Fibroblast of lung (primary cell): ENCODE measurements around the gene ANKRD18B.
"Not testable (repeated sequence)": the region's sequence is repeated elsewhere in the genome, so short reads cannot be mapped to it uniquely, and the experiment has no call there.

Experiments used
- EZH2 ChIP-seq: IDR thresholded peaks from 2 replicates; pipeline ENCODE4 v1.5.1; 2012; ENCODE audit warnings: low read length, control low read depth, mild to moderate bottlenecking; ENCODE audit errors: missing control alignments
- TF ChIP-seq, protein P1 (sequence below), 2 donors: IDR thresholded peaks in 1 of 2; conservative IDR thresholded peaks in 1 of 2; 1 replicate in 1 of 2; 2 replicates in 1 of 2; pipeline ENCODE4 v1.5.1; 2011 to 2012; ENCODE audit warnings: low read length in 2 of 2, control low read depth in 1 of 2, inconsistent platforms in 1 of 2, low read depth in 1 of 2, mild to moderate bottlenecking in 1 of 2

DNA sequence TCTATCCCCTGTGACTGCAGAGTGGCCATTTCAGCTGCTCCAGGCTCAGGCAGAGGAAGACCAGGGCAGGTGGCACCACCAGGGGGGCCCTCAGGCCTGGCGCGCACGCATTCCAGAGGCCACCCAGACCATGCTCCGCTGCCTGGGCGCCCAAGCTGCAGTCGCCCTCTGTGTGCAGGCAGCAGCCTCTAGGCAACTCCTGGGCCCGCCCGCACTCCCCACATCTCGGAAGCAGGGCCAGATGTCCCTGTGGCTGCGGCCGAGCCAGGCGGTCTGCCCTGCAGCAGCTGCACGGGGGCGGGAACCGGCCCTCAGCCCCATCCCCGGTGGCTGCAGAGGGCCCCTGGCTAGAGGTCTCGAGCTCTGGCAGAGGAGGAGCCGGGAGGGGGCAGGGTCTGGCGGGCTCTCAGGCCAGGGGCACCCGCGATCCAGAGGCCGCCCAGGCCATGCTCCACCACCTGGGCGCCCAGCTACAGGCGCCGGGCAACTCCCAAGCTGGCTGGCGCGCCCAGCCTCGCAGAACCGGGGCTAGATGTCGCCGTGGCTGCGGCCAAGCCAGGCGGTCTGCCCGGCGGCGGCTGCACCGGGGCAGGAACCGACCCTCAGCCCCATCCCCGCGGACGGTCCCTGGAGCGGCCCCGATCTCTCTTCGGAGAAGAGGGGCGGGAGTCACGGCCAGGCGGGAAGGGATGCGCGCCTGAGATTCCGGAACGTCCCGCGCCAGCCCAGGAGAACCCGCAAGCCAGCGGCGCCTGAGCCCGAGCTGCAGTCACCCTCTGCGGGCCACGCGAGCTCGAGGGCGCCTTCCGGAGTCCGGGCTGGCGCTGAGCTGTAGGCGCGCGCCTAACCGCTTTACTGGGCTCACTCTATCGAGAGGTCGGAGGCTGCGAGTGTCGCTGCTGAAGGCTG is at the start of gene ANKRD18B:
- TF ChIP-seq, protein P1, sequence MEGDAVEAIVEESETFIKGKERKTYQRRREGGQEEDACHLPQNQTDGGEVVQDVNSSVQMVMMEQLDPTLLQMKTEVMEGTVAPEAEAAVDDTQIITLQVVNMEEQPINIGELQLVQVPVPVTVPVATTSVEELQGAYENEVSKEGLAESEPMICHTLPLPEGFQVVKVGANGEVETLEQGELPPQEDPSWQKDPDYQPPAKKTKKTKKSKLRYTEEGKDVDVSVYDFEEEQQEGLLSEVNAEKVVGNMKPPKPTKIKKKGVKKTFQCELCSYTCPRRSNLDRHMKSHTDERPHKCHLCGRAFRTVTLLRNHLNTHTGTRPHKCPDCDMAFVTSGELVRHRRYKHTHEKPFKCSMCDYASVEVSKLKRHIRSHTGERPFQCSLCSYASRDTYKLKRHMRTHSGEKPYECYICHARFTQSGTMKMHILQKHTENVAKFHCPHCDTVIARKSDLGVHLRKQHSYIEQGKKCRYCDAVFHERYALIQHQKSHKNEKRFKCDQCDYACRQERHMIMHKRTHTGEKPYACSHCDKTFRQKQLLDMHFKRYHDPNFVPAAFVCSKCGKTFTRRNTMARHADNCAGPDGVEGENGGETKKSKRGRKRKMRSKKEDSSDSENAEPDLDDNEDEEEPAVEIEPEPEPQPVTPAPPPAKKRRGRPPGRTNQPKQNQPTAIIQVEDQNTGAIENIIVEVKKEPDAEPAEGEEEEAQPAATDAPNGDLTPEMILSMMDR (conservative IDR thresholded peaks at IDR 0.05 in 1 of 2, IDR thresholded peaks at IDR 0.05 in 1 of 2; ENCODE audit: low read depth in 1 of 2, low read length in 2 of 2), result peak in 1 of 2 donors; percentile 6
- not testable (repeated sequence) for TF ChIP-seq EZH2
